Fibroblast of lung (primary cell): ENCODE measurements around the gene ECHS1.

Experiments
- CTCF ChIP-seq, 2 donors: IDR thresholded peaks in 1 of 2; conservative IDR thresholded peaks in 1 of 2; 1 replicate in 1 of 2; 2 replicates in 1 of 2; pipeline ENCODE4 v1.5.1; 2011 to 2012; ENCODE audit warnings: low read length in 2 of 2, control low read depth in 1 of 2, inconsistent platforms in 1 of 2, low read depth in 1 of 2, mild to moderate bottlenecking in 1 of 2
- EZH2 ChIP-seq: IDR thresholded peaks from 2 replicates; pipeline ENCODE4 v1.5.1; 2012; ENCODE audit warnings: low read length, control low read depth, mild to moderate bottlenecking; ENCODE audit errors: missing control alignments

- no peak for TF ChIP-seq CTCF (conservative IDR thresholded peaks at IDR 0.05 in 1 of 2, IDR thresholded peaks at IDR 0.05 in 1 of 2; ENCODE audit: low read depth in 1 of 2, low read length in 2 of 2)
- no peak for TF ChIP-seq EZH2
These were observed 21.5 kb downstream of the ECHS1 start for GRCh38 chr10:133351408-133352318.
